SH-SY5Y (cell line): Measurements from ENCODE around the gene CLDN12.

Experiments used
- GATA2 ChIP-seq: IDR thresholded peaks from 2 replicates; pipeline ENCODE4 v1.6.1; 2011; ENCODE audit warnings: mild to moderate bottlenecking, low read depth, low read length
- GATA3 ChIP-seq: IDR thresholded peaks from 2 replicates; pipeline ENCODE4 v1.6.1; 2011; ENCODE audit warnings: low read depth, mild to moderate bottlenecking, low read length, moderate library complexity

GRCh38 chr7:90425376-90425775, 22.1 kb downstream of the CLDN12 start:
- TF ChIP-seq GATA2 (no peak), GATA3 (no peak)
